Mucosa of descending colon (tissue), 3 donors: ENCODE data around the gene C2orf68. TPM values are rescaled to one million over a fixed set of nuclear protein-coding genes. Genes with fewer than 3 reads are reported as not detected.

Source experiments
- ATAC-seq: fragments of 200-7000 bp; cut with Tn5 transposase; one replicate; pipeline ENCODE4 v1.9.1; 2020; ENCODE audit warnings: mild to moderate bottlenecking, moderate library complexity
- DNase-seq, 3 donors: peaks; one replicate each; pipeline ENCODE4 v3.0.0-alpha.2; 2020
- H3K36me3 ChIP-seq: fragments of 200-600 bp; one replicate; pipeline ENCODE4 v1.8.0; 2021; ENCODE audit warnings: low read depth, mild to moderate bottlenecking
- H3K4me1 ChIP-seq: fragments of 200-600 bp; one replicate; pipeline ENCODE4 v1.8.0; 2021; ENCODE audit warnings: low read depth, mild to moderate bottlenecking
- H3K4me3 ChIP-seq: fragments of 200-600 bp; one replicate; pipeline ENCODE4 v1.8.0; 2021; ENCODE audit warnings: mild to moderate bottlenecking
- H3K9me3 ChIP-seq: fragments of 200-600 bp; one replicate; pipeline ENCODE4 v1.8.0; 2021; ENCODE audit warnings: mild to moderate bottlenecking
- CTCF ChIP-seq: fragments of 200-600 bp; IDR thresholded peaks from one replicate; pipeline ENCODE4 v1.8.0; 2022; ENCODE audit warnings: antibody characterized with exemption, mild to moderate bottlenecking
- intact Hi-C, 2 donors: fragments of 100-400 bp; cut with DNase I in 1 of 2; cut with micrococcal nuclease in 1 of 2; formaldehyde crosslinking; loops; one replicate each; pipeline versions ENCODE4 v1.11.0 to v1.11.1; 2022; cut with DNase I, micrococcal nuclease
- total RNA-seq, 3 donors: library from RNA; stranded (reverse); fragmentation: NEBNext Ultra II Directional in 2 of 3; extraction: Animal tissue kit (Norgen Biotek cat#: 25700) in 2 of 3; gene quantifications; one replicate each; pipeline versions ENCODE4 v1.2.1 to v1.2.4, GENCODE V29; 2021 to 2023
- donor health status: DM: no; HTN: no; CAD: no; lungs with moderate emphysema.
- donor health status: DM: no; HTN: no; CAD: no.
- donor health status: DM: no; HTN: yes; CAD: no.

Gene C2orf68
- total RNA-seq, 3 donors from 2014 or later: 36.4 to 45.5 (median 36.7) TPM

GRCh38 chr2:85656468-85656867 is 44.6 kb upstream of the C2orf68 start:
- H3K9me3 ChIP-seq: no peaks in the 10 kb centered on the region
- no peaks in the 10 kb centered on the region for H3K36me3 ChIP-seq
- DNase-seq (peak in 1 of 3 donors; percentile 1), ATAC-seq (no peak)
- no peak overlapping the region for H3K4me3 ChIP-seq
- H3K4me1 ChIP-seq: no peaks in the 10 kb centered on the region
- no peak for TF ChIP-seq CTCF
- intact Hi-C loops: no loop called here

- ATAC-seq (no peak), DNase-seq (no peak)
- Histone ChIP-seq H3K9me3 (no peaks in the 10 kb centered on the region), H3K4me3 (no peak overlapping the region), H3K4me1 (no peaks in the 10 kb centered on the region), H3K36me3 (no peaks in the 10 kb centered on the region)
- TF ChIP-seq CTCF: no peak
- intact Hi-C loops: no loop called here
Measured at GRCh38 chr2:85655961-85656417, 44.1 kb upstream of the C2orf68 start.

- Histone ChIP-seq H3K36me3 (no peaks in the 10 kb centered on the region), H3K9me3 (no peaks in the 10 kb centered on the region), H3K4me3 (no peak overlapping the region), H3K4me1 (no peaks in the 10 kb centered on the region)
- intact Hi-C loops: no loop called here
- no peak for TF ChIP-seq CTCF
- ATAC-seq (no peak), DNase-seq (no peak)
Measured at GRCh38 chr2:85653996-85654395, 42.1 kb upstream of the C2orf68 start.

GRCh38 chr2:85652056-85652455 is 40.2 kb upstream of the C2orf68 start:
- no peaks in the 10 kb centered on the region for H3K4me1 ChIP-seq
- TF ChIP-seq CTCF: no peak
- H3K36me3 ChIP-seq: no peaks in the 10 kb centered on the region
- no peak for ATAC-seq
- no peaks in the 10 kb centered on the region for H3K9me3 ChIP-seq
- no peak overlapping the region for H3K4me3 ChIP-seq
- DNase-seq: no peak
- intact Hi-C loops: no loop called here

- no peaks in the 10 kb centered on the region for H3K4me1 ChIP-seq
- DNase-seq (no peak), ATAC-seq (no peak)
- H3K4me3 ChIP-seq: no peak overlapping the region
- no peak for TF ChIP-seq CTCF
- H3K9me3 ChIP-seq: no peaks in the 10 kb centered on the region
- intact Hi-C loops: no loop called here
- H3K36me3 ChIP-seq: no peaks in the 10 kb centered on the region
Measured at GRCh38 chr2:85651097-85651496, 39.2 kb upstream of the C2orf68 start.

GRCh38 chr2:85650456-85650855 is 38.6 kb upstream of the C2orf68 start:
- intact Hi-C loops: no loop called here
- no peak for ATAC-seq
- H3K4me3 ChIP-seq: no peak overlapping the region
- no peak for TF ChIP-seq CTCF
- no peak for DNase-seq
- H3K36me3 ChIP-seq: no peaks in the 10 kb centered on the region
- H3K9me3 ChIP-seq: no peaks in the 10 kb centered on the region
- H3K4me1 ChIP-seq: no peaks in the 10 kb centered on the region
